COLO668 (cell line): ENCODE results near the gene ENKD1.
"Not testable (repeated sequence)": the region's sequence is repeated elsewhere in the genome, so short reads cannot be mapped to it uniquely, and the experiment has no call there.

Experiments
- DNase-seq: peaks from one replicate; lab custom pipeline; 2025; ENCODE audit not compliant: unreplicated experiment; lab: John Stamatoyannopoulos, UW

The ENKD1 gene

GRCh38 chr16:67666559-67667452 lies at the start of gene ENKD1, which contains the start of gene C16orf86:
Gene ENKD1, minus strand, starts transcription at chr16:67666750. Its CDS starts 308 bp downstream, at chr16:67666442.
Gene C16orf86, plus strand, starts transcription at chr16:67666814. Its CDS starts 157 bp downstream, at chr16:67666971.
- peak; percentile 92 for DNase-seq

- DNase-seq: no peak
Observed at GRCh38 chr16:67716097-67716496, 49.5 kb upstream of the ENKD1 start.

- no peak for DNase-seq
Observed at GRCh38 chr16:67714522-67714921, 48.0 kb upstream of the ENKD1 start.

DNA sequence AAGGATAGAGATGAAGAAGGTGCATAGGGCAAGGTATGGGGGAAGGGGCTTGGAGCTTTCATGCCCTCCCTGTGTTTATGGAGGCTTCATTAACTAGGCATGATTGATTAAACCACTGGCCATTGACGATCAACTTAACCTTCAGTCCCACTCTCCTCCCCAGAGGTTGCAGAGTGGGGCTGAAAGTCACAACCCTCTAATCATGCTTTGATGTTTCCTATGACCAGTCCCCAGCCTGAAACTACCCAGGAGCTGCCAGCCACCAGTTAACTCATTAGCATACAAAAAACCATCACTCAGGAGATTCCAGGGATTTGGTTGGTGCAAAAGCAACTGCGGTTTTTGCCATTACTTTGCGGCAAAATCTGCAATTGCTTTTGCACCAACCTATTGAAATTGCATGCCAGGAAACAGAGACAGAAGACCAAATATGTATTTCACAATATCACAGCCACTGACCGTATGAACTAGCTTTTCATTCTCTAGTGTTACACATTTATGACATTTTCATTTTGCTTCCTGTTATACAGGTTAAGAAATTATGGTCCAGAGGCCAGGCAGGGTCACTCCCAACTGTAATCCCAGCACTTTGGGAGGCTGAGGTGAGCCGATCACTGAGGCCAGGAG lies 47.2 kb upstream of the ENKD1 start:
- no peak for DNase-seq

DNA sequence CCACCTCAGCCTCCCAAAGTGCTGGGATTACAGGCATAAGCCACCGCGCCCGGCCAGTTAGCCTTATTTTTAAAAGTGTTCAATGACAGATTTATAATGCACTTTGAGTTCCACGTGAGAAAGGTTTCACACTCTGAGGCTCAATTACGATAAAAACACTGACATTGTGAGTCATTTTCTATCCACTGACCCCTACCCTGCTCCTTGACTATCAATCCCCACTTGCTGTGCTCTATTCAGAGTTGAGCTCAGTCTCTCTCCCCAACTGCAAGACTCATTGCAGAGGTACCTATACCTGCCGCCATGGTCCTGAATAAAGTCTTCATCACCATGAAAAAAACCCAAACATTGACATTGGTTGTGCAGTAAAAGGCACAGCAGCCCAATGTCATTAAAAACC lies 44.1 kb upstream of the ENKD1 start:
- no peak for DNase-seq

DNA sequence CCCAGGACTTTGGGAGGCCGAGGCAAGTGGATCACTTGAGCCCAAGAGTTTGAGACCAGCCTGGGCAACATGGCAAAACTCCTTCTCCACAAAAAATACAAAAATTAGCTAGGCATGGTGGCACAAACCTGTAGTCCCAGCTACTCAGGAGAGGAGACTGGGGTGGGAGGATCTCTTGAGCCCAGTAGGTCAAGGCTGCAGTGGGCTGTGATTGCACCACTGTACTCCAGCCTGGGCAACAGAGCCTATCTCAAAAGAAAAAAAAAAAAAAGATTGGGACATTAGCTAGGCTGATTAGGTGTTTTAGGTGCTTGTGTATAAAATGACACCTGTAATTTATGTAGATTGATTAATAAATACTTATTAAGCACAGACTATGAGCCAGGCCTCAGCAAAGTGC lies 42.5 kb upstream of the ENKD1 start:
- DNase-seq: no peak

- DNase-seq: no peak
Observed at GRCh38 chr16:67708368-67708771, 41.8 kb upstream of the ENKD1 start.

DNA sequence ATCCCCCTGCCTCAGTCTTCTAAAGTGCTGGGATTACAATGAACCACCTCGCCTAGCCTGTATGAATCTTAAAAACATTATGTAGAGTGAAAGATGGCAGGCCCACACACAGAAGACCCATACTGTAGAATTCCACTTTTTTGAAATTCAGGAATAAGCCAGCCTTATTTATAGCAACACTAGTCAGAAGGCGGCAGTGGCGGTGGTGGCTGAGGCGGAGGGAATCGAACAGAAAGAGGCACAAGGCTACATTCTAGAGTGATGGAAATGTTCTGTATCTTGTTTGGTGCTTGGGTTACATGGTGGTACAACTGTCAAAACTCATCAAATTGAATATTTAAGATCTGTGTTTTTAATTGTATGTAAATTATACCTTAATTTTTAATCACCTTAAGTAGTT lies 41.2 kb upstream of the ENKD1 start:
- no peak for DNase-seq

GRCh38 chr16:67707210-67707609 lies 40.7 kb upstream of the ENKD1 start:
- DNase-seq: no peak

DNA sequence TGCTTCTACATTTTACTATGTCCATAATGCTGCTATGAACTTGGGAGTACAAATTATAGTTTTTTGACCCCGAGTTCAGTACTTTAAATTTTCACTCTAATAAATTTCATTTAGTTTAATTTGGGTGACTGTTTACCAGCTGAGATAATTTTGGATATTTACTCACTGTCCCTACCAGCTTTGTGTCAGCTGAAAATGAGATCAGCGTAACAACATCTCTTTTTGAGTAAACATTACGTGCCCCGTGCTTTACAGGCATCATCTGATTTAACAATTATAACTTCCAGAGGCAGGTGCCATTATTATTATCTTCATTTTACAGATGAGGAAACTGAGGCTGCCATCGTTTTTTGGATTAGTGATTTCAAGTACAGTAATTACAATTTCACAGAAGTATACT lies 37.6 kb upstream of the ENKD1 start:
- DNase-seq: no peak

GRCh38 chr16:67703626-67704025 lies 37.1 kb upstream of the ENKD1 start:
- DNase-seq: no peak

GRCh38 chr16:67702130-67702529 lies 35.6 kb upstream of the ENKD1 start:
- no peak for DNase-seq

DNA sequence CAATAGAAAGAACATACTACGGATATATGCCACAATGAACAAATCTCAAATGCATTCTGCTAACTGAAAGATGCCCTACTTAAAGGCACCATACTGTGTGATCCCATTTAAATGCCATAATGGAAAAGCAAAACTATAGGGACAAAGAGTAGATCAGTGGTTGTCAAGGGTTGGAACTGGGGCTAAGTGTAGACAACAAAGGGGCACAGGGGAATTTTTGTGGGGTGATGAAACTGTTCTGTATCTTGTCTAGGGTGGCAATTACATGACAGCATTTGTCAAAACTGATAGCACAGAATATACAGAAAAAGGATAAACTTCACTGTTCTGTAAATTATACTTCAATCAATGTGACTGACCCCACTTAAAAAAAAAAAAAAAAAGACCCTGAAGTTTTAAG lies 34.9 kb upstream of the ENKD1 start:
- no peak for DNase-seq

DNA sequence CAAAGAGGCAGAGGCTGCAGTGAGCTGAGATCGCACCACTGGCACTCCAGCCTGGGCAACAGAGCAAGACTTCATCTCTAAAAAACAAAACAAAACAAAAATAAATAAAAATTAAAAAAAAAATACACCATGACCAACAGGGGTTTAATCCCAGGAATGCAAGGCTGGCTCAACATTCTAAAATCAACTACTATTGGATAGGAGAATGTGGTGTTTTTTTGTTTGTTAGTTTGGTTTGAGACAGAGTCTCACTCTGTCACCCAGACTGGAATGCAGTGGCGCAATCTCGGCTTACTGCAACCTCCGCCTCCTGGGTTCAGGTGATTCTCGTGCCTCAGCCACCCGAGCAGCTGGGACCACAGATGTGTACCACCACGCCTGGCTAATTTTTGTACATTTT lies 32.7 kb upstream of the ENKD1 start:
- DNase-seq: no peak

- DNase-seq: no peak
Observed at GRCh38 chr16:67697422-67698185, 31.1 kb upstream of the ENKD1 start.

DNA sequence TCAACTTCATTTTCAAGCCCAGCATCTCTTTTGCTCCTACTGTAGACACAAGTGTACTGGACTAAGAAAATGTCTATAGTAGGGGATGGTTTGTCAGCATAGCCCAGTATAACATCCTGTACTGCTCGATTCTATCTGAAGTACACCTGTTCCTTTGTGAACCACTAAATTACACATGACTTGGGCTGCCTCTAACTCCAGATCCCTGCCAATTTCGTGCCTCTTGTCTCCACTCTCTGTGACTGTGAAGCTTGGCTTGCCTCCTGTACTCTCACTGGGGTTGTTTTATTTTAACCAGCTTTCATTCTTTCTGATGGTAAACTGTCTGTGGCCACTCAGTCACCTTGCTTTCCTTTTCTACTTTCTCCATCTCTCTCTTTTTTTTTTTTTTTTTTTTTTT lies 28.1 kb upstream of the ENKD1 start:
- no peak for DNase-seq

GRCh38 chr16:67693517-67694285 lies 27.2 kb upstream of the ENKD1 start:
- DNase-seq: not testable (repeated sequence)

GRCh38 chr16:67685388-67686112 lies 19.0 kb upstream of the ENKD1 start:
- DNase-seq: no peak

GRCh38 chr16:67683767-67684166 lies 17.2 kb upstream of the ENKD1 start:
- DNase-seq: no peak
